ENCODE data around the gene IFNL3. TPM values are rescaled to one million over a fixed set of nuclear protein-coding genes. Genes with fewer than 3 reads are reported as not detected.

The IFNL3 gene
- total RNA-seq, 4 donors from 2014 or later, result not detected

DNA sequence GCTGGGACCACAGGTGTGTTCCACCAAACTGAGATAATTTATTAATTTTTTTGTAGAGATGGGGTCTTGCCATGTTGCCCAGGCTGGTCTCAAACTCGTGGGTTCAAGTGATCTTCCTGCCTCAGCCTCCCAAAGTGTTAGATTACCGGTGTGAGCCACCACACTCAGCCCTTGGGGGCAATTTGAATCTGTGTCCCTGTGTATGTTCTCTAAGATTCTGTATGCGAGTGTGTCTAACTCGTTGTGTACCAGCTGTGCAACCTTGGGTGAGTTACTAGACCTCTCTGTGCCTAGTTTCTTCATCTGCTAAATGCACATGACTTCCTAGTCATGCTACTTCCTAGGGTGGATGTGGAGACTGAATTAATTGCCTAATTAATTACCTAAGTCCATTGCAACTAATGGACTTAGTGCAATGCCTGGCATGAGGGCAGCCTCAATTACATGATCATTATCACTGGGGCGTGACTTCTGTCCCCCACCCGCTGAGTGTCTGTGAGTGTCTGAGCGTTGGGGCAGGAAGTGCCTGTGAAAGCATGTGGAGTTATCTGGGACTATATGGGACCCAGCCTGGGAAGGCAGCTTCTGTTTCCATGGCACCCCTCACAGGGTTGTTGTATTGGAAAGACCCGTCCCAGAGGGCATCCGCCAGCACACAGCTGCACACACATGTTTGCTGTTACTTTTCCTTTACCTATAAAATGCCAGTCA lies 49.8 kb downstream of the IFNL3 start:
- Histone ChIP-seq H3K27ac (no peak overlapping the region), H3K36me3 (no peaks in the 10 kb centered on the region), H3K4me1 (peaks cover 0 to 11% (median 2%) of the 10 kb centered on the region in 4 donors), H3K9me3 (no peaks in the 10 kb centered on the region), H3K27me3 (peaks cover 0 to 58% of the 10 kb centered on the region in 2 donors), H3K4me3 (no peak overlapping the region)
- no peak for DNase-seq (ENCODE audit: low spot score in 2 of 2)
- 47 to 49% methylated on average over 9 of the region's 9 CpGs for WGBS, 2 donors
- no peak for TF ChIP-seq EP300 (IDR thresholded peaks at IDR 0.05)
- no peak for TF ChIP-seq POLR2A (IDR thresholded peaks at IDR 0.05)
- TF ChIP-seq, protein P1, sequence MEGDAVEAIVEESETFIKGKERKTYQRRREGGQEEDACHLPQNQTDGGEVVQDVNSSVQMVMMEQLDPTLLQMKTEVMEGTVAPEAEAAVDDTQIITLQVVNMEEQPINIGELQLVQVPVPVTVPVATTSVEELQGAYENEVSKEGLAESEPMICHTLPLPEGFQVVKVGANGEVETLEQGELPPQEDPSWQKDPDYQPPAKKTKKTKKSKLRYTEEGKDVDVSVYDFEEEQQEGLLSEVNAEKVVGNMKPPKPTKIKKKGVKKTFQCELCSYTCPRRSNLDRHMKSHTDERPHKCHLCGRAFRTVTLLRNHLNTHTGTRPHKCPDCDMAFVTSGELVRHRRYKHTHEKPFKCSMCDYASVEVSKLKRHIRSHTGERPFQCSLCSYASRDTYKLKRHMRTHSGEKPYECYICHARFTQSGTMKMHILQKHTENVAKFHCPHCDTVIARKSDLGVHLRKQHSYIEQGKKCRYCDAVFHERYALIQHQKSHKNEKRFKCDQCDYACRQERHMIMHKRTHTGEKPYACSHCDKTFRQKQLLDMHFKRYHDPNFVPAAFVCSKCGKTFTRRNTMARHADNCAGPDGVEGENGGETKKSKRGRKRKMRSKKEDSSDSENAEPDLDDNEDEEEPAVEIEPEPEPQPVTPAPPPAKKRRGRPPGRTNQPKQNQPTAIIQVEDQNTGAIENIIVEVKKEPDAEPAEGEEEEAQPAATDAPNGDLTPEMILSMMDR (IDR thresholded peaks at IDR 0.05), result no peak

DNA sequence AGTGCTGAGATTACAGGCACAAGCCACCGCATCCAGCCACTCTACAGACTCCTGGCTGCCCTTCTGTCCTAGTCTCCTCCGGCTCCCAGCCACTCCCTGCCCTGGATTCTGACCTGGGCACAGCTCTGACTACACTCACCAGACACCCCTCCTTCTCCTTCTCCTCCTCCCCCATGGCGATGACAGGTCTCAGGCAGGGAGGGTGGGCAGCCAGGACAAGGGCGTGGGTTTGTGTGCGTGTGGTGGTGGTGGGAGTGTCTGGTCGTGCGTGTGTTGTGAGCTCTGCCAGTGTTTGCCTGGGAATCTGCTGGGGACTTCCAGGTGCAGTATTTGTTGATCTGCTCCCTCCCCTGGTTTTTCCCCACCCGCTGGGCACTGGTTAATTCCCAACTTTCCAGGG lies 51.0 kb downstream of the IFNL3 start:
- peaks cover 0 to 47% of the 10 kb centered on the region in 2 donors for H3K27me3 ChIP-seq
- H3K4me3 ChIP-seq, result no peak overlapping the region
- no peaks in the 10 kb centered on the region for H3K36me3 ChIP-seq
- H3K4me1 ChIP-seq, result peaks cover 0 to 11% (median 2%) of the 10 kb centered on the region in 4 donors
- TF ChIP-seq EP300 (IDR thresholded peaks at IDR 0.05) (peak in 1 of 2 donors; percentile 29), POLR2A (IDR thresholded peaks at IDR 0.05) (no peak)
- TF ChIP-seq, protein P1 (IDR thresholded peaks at IDR 0.05), result no peak
- no peak for DNase-seq (ENCODE audit: low spot score in 2 of 2)
- no peak overlapping the region for H3K27ac ChIP-seq
- 20 to 38% methylated on average over 8 of the region's 8 CpGs for WGBS, 2 donors
- no peaks in the 10 kb centered on the region for H3K9me3 ChIP-seq

Other genes starting within 250 kb of the IFNL3 start
- 1 to 10 TPM; 3.6 to 8.0 (median 5.9) TPM for gene FBXO27, start 212.5 kb downstream of the IFNL3 start, total RNA-seq
- 1 to 10 TPM in 3 of 4 donors, under 1 TPM in 1; 0.90 to 3.1 (median 1.6) TPM for gene ACP7, start 160.6 kb downstream of the IFNL3 start, total RNA-seq
- gene PAK4, start 119.2 kb downstream of the IFNL3 start, total RNA-seq, result 10 to 100 TPM; 22.9 to 45.1 (median 32.3) TPM
- not detected for gene NCCRP1, start 48.0 kb downstream of the IFNL3 start, total RNA-seq
- 1 to 10 TPM in 2 of 4 donors, not detected in 2; 1.3 to 6.0 TPM for gene SYCN, start 40.7 kb downstream of the IFNL3 start, total RNA-seq
- gene IFNL4, start 3.9 kb upstream of the IFNL3 start, total RNA-seq, result not detected
- gene IFNL2, start 23.4 kb upstream of the IFNL3 start, total RNA-seq, result not detected
- not detected for gene IFNL1, start 51.4 kb upstream of the IFNL3 start, total RNA-seq
- 1 to 10 TPM in 2 of 4 donors, under 1 TPM in 2; 0.30 to 2.4 (median 1.4) TPM for gene LRFN1, start 75.9 kb upstream of the IFNL3 start, total RNA-seq
- gene GMFG, start 91.0 kb upstream of the IFNL3 start, total RNA-seq, result 10 to 100 TPM in 3 of 4 donors, 1 to 10 TPM in 1; 8.4 to 36.5 (median 18.2) TPM
- 100 to 1,000 TPM; 103 to 193 (median 115) TPM for gene SAMD4B, start 97.4 kb upstream of the IFNL3 start, total RNA-seq
- gene PAF1, start 146.1 kb upstream of the IFNL3 start, total RNA-seq, result 10 to 100 TPM; 30.8 to 48.3 (median 44.3) TPM
- 10 to 100 TPM; 32.9 to 52.5 (median 37.6) TPM for gene MED29, start 146.4 kb upstream of the IFNL3 start, total RNA-seq
- 100 to 1,000 TPM; 125 to 274 (median 178) TPM for gene ZFP36, start 161.8 kb upstream of the IFNL3 start, total RNA-seq
- 10 to 100 TPM; 20.1 to 62.1 (median 35.6) TPM for gene PLEKHG2, start 167.7 kb upstream of the IFNL3 start, total RNA-seq
- 1,000 to 10,000 TPM; 1,048 to 1,762 (median 1,462) TPM for gene RPS16, start 190.9 kb upstream of the IFNL3 start, total RNA-seq
- gene SUPT5H, start 200.6 kb upstream of the IFNL3 start, total RNA-seq, result 100 to 1,000 TPM in 3 of 4 donors, 10 to 100 TPM in 1; 94.4 to 120 (median 106) TPM
- gene TIMM50, start 235.8 kb upstream of the IFNL3 start, total RNA-seq, result 10 to 100 TPM; 38.4 to 65.5 (median 55.4) TPM